SH-SY5Y (cell line): ENCODE data around the gene RXFP2.

Experiments
- GATA2 ChIP-seq: IDR thresholded peaks from 2 replicates; pipeline ENCODE4 v1.6.1; 2011; ENCODE audit warnings: mild to moderate bottlenecking, low read depth, low read length
- GATA3 ChIP-seq: IDR thresholded peaks from 2 replicates; pipeline ENCODE4 v1.6.1; 2011; ENCODE audit warnings: low read depth, mild to moderate bottlenecking, low read length, moderate library complexity

- TF ChIP-seq GATA3 (no peak), GATA2 (no peak)
Observed at GRCh38 chr13:31725841-31726240, 13.5 kb upstream of the RXFP2 start.
